GM12891 (cell line): ENCODE measurements around the gene CITED2.

ENCODE experiments used
- DNase-seq: peaks from one replicate; pipeline ENCODE4 v3.0.0; 2011; ENCODE audit warnings: low spot score; ENCODE audit not compliant: insufficient read length
- FAIRE-seq: peaks from 2 replicates; lab custom pipeline; 2011; peaks lifted over from hg19 to GRCh38; lab: Jason Lieb, UNC
- PAX5 ChIP-seq: IDR thresholded peaks from 2 replicates; pipeline ENCODE4 v1.6.1; 2011; ENCODE audit warnings: low read length, moderate library complexity, mild to moderate bottlenecking; ENCODE audit not compliant: insufficient read depth, severe bottlenecking
- POLR2A ChIP-seq: IDR thresholded peaks from 2 replicates; pipeline ENCODE4 v1.6.1; 2011; ENCODE audit warnings: low read depth, low read length, control low read depth
- POLR2AphosphoS5 ChIP-seq: IDR thresholded peaks from 2 replicates; pipeline ENCODE4 v1.6.1; 2011; ENCODE audit warnings: low read depth, low read length, control low read depth
- POU2F2 ChIP-seq: IDR thresholded peaks from 2 replicates; pipeline ENCODE4 v1.6.1; 2011; ENCODE audit warnings: low read depth, mild to moderate bottlenecking, control low read depth, low read length, moderate library complexity
- SPI1 ChIP-seq: IDR thresholded peaks from 2 replicates; pipeline ENCODE4 v1.6.1; 2011; ENCODE audit warnings: low read depth, low read length, control low read depth
- TAF1 ChIP-seq: IDR thresholded peaks from 2 replicates; pipeline ENCODE4 v1.6.1; 2011; ENCODE audit warnings: low read depth, low read length, control low read depth

Gene CITED2

GRCh38 chr6:139355172-139355571, 19.3 kb downstream of the CITED2 start:
- DNase-seq = no peak
- TF ChIP-seq POU2F2 (no peak), SPI1 (no peak), POLR2A (no peak), PAX5 (no peak), POLR2AphosphoS5 (no peak), TAF1 (no peak)
- FAIRE-seq = no peak

DNA sequence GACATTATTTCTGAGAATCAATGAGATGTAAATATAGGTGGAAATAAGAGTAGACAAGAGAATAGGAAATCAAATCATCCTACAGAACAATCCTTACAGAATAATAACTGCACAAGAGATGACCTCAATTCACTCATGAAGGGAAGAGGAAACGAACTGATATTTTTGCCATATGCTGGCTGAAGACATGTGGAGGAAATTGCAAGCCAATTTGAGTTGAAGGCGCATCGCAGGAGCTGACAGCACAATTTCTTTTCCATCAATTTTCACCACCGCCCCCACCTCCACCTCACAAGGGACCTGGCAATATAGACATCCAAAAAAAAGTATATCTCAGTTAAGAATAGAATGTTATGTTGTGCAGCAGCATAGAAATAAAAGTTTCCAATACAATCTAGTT, 20.3 kb downstream of the CITED2 start:
- DNase-seq (no peak), FAIRE-seq (no peak)
- no peak for TF ChIP-seq TAF1
- TF ChIP-seq POU2F2 = no peak

DNA sequence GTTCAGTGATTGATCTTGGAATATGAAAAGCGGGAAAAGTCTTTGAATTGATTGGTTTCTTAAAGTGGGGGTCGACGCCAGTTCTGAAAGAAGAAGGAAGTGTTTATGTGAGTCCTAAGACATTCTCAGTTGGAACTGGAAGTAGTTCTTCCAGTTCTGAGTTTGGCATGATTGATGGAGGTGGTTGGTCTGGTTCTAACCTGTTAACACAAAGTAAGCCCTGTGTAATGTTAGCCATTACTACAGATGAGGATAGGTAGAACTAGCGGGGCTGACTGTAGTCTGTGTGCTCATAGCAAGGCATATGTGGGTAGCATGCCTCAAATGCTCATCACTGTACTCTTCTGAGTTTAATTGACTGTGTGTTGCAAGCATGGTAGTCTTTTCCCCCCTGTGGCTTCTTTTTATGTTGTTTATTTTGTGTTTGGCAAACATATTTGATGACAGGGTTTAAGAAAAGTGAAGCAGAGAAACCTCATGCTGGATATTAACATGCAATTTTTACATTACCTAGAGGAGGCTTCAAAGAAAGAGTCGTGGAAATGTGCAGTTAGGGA, 24.9 kb downstream of the CITED2 start:
- FAIRE-seq (no peak), DNase-seq (no peak)
- TF ChIP-seq SPI1 (no peak), TAF1 (no peak), POU2F2 (no peak), POLR2A (no peak), POLR2AphosphoS5 (no peak), PAX5 (no peak)

- DNase-seq = no peak
- no peak for FAIRE-seq
- TF ChIP-seq POLR2AphosphoS5 (no peak), TAF1 (no peak)
Observed at GRCh38 chr6:139346392-139346791, 28.1 kb downstream of the CITED2 start.

- no peak for DNase-seq
- no peak for TF ChIP-seq TAF1
- no peak for TF ChIP-seq SPI1
- TF ChIP-seq POLR2A = no peak
- TF ChIP-seq POLR2AphosphoS5 = no peak
- no peak for TF ChIP-seq POU2F2
- TF ChIP-seq PAX5 = no peak
- no peak for FAIRE-seq
Observed at GRCh38 chr6:139344186-139344963, 30.1 kb downstream of the CITED2 start.

GRCh38 chr6:139343052-139343750, 31.2 kb downstream of the CITED2 start:
- FAIRE-seq = no peak
- no peak for DNase-seq
- TF ChIP-seq TAF1 (no peak), POLR2AphosphoS5 (no peak), POU2F2 (no peak), SPI1 (no peak), POLR2A (no peak), PAX5 (no peak)

DNA sequence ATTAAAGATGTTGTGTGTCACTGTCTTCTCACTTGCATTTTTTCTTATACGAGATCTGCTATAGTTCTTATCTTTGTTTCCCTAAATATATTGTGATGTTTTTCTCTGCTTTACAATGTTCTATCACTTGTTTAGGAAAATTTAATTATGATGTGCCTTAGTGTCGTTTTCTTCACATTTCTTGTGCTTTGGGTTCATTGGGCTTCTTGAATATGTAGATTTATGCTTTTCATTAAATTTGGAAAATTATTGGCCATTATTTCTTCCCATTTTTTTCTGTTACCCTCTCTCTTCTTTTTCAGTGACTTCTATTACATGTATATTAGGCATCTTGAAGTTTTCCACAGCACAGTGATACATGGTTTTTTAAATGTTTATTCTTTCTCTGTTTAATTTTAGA, 33.4 kb downstream of the CITED2 start:
- TF ChIP-seq SPI1 (no peak), POLR2A (no peak), POU2F2 (no peak), POLR2AphosphoS5 (no peak), PAX5 (no peak), TAF1 (no peak)
- FAIRE-seq (no peak), DNase-seq (no peak)

- TF ChIP-seq POU2F2 (no peak), PAX5 (no peak), POLR2A (no peak), SPI1 (no peak), POLR2AphosphoS5 (no peak), TAF1 (no peak)
- no peak for DNase-seq
Observed at GRCh38 chr6:139338795-139339194, 35.7 kb downstream of the CITED2 start.

DNA sequence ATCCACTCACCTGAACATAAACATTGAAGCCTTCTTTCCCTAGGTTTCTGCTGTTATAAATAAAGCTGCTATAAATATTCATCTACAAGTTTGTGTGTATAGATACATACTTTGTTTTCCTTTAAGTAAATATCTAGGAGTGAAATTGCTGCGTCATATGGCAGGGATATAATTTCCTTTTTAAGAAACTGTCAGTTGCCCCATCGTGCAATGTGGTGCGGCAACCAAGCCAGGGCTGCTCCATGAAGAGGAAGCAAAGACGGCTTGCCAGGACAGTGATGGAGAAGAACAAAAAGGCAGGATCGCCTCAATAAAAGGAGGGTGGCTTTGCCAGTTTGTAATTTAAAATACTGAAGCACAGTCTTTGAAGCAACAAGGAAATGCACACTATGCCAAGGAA, 36.6 kb downstream of the CITED2 start:
- DNase-seq (no peak), FAIRE-seq (no peak)
- TF ChIP-seq PAX5 = no peak
- no peak for TF ChIP-seq POLR2AphosphoS5
- TF ChIP-seq SPI1 = no peak
- no peak for TF ChIP-seq POLR2A
- no peak for TF ChIP-seq TAF1
- no peak for TF ChIP-seq POU2F2

More at GRCh38 chr6:139338795-139339194, 35.7 kb downstream of the CITED2 start:
- no peak for FAIRE-seq

DNA sequence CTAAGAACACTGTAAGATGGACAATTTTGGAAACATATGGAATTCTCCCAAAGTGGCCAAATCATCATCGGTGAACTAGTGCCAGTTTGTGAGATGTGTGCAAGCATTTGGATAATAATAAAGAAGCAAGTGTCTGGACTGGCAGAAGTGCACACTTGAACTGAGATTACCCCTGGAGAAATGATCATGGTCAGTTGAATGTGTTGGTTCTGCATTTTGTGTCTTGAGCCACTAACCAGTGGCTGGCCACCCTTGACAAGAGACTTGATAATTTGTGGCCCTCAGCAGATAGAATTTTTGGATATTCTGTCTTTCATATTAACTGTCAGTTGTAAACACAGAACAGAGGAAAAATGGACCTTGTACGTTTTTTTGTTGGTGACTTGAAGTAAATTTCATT, 37.4 kb downstream of the CITED2 start:
- TF ChIP-seq POLR2A (no peak), POU2F2 (no peak), PAX5 (no peak)
- peak; percentile 5 for FAIRE-seq
- no peak for DNase-seq
